SHP77 treated with DMSO at 0.1 percent for 48 hours (cell line): ENCODE data around the gene C11orf16.
"Not testable (repeated sequence)": the region's sequence is repeated elsewhere in the genome, so short reads cannot be mapped to it uniquely, and the experiment has no call there.

Experiments used
- DNase-seq: peaks from one replicate; lab custom pipeline; 2025; lab: John Stamatoyannopoulos, UW

The C11orf16 gene

GRCh38 chr11:8891185-8891584 is 41.6 kb downstream of the C11orf16 start:
- DNase-seq, result not testable (repeated sequence)

GRCh38 chr11:8886322-8886721 is 46.4 kb downstream of the C11orf16 start:
- no peak for DNase-seq

GRCh38 chr11:8881585-8881984 is 51.2 kb downstream of the C11orf16 start:
- not testable (repeated sequence) for DNase-seq

GRCh38 chr11:8878771-8879170 is 54.0 kb downstream of the C11orf16 start:
- no peak for DNase-seq

GRCh38 chr11:8873741-8874405 is 58.9 kb downstream of the C11orf16 start:
- no peak for DNase-seq

GRCh38 chr11:8871962-8872361 is 60.8 kb downstream of the C11orf16 start:
- DNase-seq, result no peak

- peak; percentile 10 for DNase-seq
These were observed 61.5 kb downstream of the C11orf16 start for GRCh38 chr11:8871171-8871775.

GRCh38 chr11:8870411-8871170 is 62.2 kb downstream of the C11orf16 start:
- DNase-seq, result no peak
